PFSK-1 (cell line): ENCODE results near the gene CLEC2L.

Experiments
- POLR2AphosphoS5 ChIP-seq: IDR thresholded peaks from 2 replicates; pipeline ENCODE4 v1.6.1; 2012; ENCODE audit warnings: low read depth, mild to moderate bottlenecking, control low read depth, low read length, moderate library complexity
- REST ChIP-seq, 2 experiments: IDR thresholded peaks; 2 replicates each; pipeline versions ENCODE4 v1.6.1 to v1.8.0; 2011 to 2012; ENCODE audit warnings: low read depth in 2 of 2, low read length in 2 of 2, control low read depth in 1 of 2, inconsistent platforms in 1 of 2, mild to moderate bottlenecking in 1 of 2, moderate library complexity in 1 of 2; ENCODE audit not compliant: insufficient read depth in 1 of 2
- SIN3A ChIP-seq: IDR thresholded peaks from 2 replicates; pipeline ENCODE4 v1.6.1; 2012; ENCODE audit warnings: mild to moderate bottlenecking, low read length, moderate library complexity, borderline replicate concordance; ENCODE audit not compliant: insufficient read depth
- TAF1 ChIP-seq: IDR thresholded peaks from 2 replicates; pipeline ENCODE4 v1.6.1; 2012; ENCODE audit warnings: low read length, control low read depth, borderline replicate concordance; ENCODE audit not compliant: insufficient read depth

DNA sequence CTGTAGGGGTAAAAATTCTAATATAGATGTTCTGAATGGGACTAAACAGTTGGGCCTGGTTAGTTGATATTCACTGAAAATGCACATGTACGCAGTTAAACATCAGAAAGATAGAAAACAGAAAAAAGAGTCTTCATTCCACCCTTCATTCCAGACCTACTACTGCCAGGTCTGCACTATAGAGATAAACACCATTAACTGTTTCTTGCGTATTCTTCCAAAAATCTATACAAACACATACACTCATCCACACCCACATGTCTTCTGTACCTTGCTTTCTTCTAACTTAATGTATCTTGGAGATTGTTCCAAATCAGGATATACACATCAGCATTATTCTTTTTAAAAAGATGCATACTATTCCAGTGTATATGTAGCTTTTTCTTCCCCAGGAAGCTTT is 13.9 kb upstream of the CLEC2L start:
- TF ChIP-seq REST (IDR thresholded peaks at IDR 0.05; ENCODE audit: insufficient read depth in 1 of 2, low read depth in 2 of 2, low read length in 2 of 2) (no peak), POLR2AphosphoS5 (no peak), SIN3A (no peak), TAF1 (no peak)
